Activated B cell treated with CpG ODN at 0.5 μM for 24 hours (primary cell): ENCODE data around the gene USP14. TPM values are rescaled to one million over a fixed set of nuclear protein-coding genes. Genes with fewer than 3 reads are reported as not detected.
"Not testable (repeated sequence)": the region's sequence is repeated elsewhere in the genome, so short reads cannot be mapped to it uniquely, and the experiment has no call there.

Experiments
- ATAC-seq: fragments of 200-7000 bp; cut with Tn5 transposase; one replicate; pipeline ENCODE4 v1.10.0; 2021; ENCODE audit warnings: low read depth, mild to moderate bottlenecking, moderate library complexity
- CTCF ChIA-PET: fragments of 350-600 bp; sonication (Branson Sonifier 250); formaldehyde crosslinking; loops from one replicate; lab custom pipeline; 2021; ENCODE audit warnings: antibody characterized with exemption; lab: Charles Lee
- POLR2A ChIA-PET: fragments of 350-600 bp; sonication (Branson Sonifier 250); formaldehyde crosslinking; loops from one replicate; lab custom pipeline; 2021; ENCODE audit warnings: antibody characterized with exemption; lab: Charles Lee
- DNase-seq: peaks from one replicate; pipeline ENCODE4 v3.0.0; 2022
- H3K27ac Mint-ChIP-seq: one replicate; pipeline ENCODE4 v1.8.0; 2020; ENCODE audit warnings: mixed read lengths
- H3K27me3 Mint-ChIP-seq: one replicate; pipeline ENCODE4 v1.8.0; 2021; ENCODE audit warnings: mixed read lengths
- H3K36me3 Mint-ChIP-seq: one replicate; pipeline ENCODE4 v1.8.0; 2021; ENCODE audit warnings: low read depth, mixed read lengths
- H3K4me1 Mint-ChIP-seq: one replicate; pipeline ENCODE4 v1.8.0; 2021; ENCODE audit warnings: mixed read lengths
- H3K4me3 Mint-ChIP-seq: one replicate; pipeline ENCODE4 v1.8.0; 2020; ENCODE audit warnings: mild to moderate bottlenecking, mixed read lengths
- H3K9me3 Mint-ChIP-seq: one replicate; pipeline ENCODE4 v1.8.0; 2020; ENCODE audit warnings: mixed read lengths
- intact Hi-C: fragments of 100-400 bp; cut with micrococcal nuclease; formaldehyde crosslinking; loops from one replicate; pipeline ENCODE4 v1.15.1; 2024
- total RNA-seq: library from RNA; stranded (reverse); gene quantifications from 2 replicates; pipeline ENCODE4 v1.2.3, GENCODE V29; 2022
- TF ChIP-seq, protein P1 (sequence below): fragments of 200-600 bp; IDR thresholded peaks from one replicate; pipeline ENCODE4 v1.8.0; 2022; ENCODE audit warnings: antibody characterized with exemption, mild to moderate bottlenecking

The USP14 gene
- total RNA-seq, 1 donor from 2014 or later = 53.1 TPM

- no peaks in the 10 kb centered on the region for H3K36me3 Mint-ChIP-seq
- DNase-seq (no peak), ATAC-seq (no peak)
- peaks cover 4% of the 10 kb centered on the region for H3K9me3 Mint-ChIP-seq
- H3K4me3 Mint-ChIP-seq = no peak overlapping the region
- TF ChIP-seq, protein P1, sequence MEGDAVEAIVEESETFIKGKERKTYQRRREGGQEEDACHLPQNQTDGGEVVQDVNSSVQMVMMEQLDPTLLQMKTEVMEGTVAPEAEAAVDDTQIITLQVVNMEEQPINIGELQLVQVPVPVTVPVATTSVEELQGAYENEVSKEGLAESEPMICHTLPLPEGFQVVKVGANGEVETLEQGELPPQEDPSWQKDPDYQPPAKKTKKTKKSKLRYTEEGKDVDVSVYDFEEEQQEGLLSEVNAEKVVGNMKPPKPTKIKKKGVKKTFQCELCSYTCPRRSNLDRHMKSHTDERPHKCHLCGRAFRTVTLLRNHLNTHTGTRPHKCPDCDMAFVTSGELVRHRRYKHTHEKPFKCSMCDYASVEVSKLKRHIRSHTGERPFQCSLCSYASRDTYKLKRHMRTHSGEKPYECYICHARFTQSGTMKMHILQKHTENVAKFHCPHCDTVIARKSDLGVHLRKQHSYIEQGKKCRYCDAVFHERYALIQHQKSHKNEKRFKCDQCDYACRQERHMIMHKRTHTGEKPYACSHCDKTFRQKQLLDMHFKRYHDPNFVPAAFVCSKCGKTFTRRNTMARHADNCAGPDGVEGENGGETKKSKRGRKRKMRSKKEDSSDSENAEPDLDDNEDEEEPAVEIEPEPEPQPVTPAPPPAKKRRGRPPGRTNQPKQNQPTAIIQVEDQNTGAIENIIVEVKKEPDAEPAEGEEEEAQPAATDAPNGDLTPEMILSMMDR = no peak
- ChIA-PET POLR2A (no interaction called here), CTCF (no interaction called here)
- H3K27me3 Mint-ChIP-seq = no peaks in the 10 kb centered on the region
- H3K27ac Mint-ChIP-seq = no peak overlapping the region
- intact Hi-C loops = no loop called here
- no peaks in the 10 kb centered on the region for H3K4me1 Mint-ChIP-seq
These were observed 23.3 kb upstream of the USP14 start for GRCh38 chr18:135045-135444.

- Mint-ChIP-seq H3K4me3 (no peak overlapping the region), H3K36me3 (no peaks in the 10 kb centered on the region), H3K27me3 (peaks cover 2% of the 10 kb centered on the region), H3K27ac (no peak overlapping the region), H3K4me1 (no peaks in the 10 kb centered on the region), H3K9me3 (no peaks in the 10 kb centered on the region)
- TF ChIP-seq, protein P1 = no peak
- ChIA-PET POLR2A (no interaction called here), CTCF (no interaction called here)
- intact Hi-C loops = no loop called here
- ATAC-seq (no peak), DNase-seq (no peak)
These were observed 21.9 kb upstream of the USP14 start for GRCh38 chr18:136433-136832.

GRCh38 chr18:137327-137726, 21.0 kb upstream of the USP14 start:
- H3K4me3 Mint-ChIP-seq = no peak overlapping the region
- H3K27me3 Mint-ChIP-seq = peaks cover 5% of the 10 kb centered on the region
- H3K4me1 Mint-ChIP-seq = no peaks in the 10 kb centered on the region
- TF ChIP-seq, protein P1 = no peak
- no peak for DNase-seq
- H3K36me3 Mint-ChIP-seq = no peaks in the 10 kb centered on the region
- intact Hi-C loops = no loop called here
- H3K9me3 Mint-ChIP-seq = no peaks in the 10 kb centered on the region
- ChIA-PET POLR2A (no interaction called here), CTCF (no interaction called here)
- ATAC-seq = no peak
- no peak overlapping the region for H3K27ac Mint-ChIP-seq

DNA sequence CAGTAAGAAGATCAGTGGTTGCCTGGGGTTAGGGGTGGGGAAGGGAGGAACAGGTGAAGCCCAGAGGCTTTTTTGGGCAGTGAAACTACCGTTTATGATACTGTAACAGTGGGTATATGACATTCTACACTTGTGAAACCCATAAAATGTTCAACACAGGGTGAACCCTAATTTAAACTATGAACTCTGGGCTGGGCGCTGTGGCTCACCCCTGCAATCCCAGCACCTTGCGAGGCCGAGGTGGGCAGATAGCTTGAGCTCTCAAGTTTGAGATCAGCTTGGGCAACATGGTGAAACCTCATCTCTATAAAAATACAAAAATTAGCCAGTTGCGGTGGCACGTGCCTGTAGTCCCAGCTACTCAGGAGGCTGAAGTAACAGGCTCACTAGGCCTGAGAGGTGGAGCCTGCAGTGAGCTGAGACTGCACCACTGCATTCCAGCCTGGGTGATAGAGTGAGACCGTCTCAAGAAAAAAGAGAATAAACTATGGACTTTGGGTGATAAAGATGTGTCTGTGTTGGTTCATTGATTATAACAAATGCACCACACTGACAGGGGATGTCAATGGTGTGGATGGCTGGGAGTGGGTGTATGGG, 17.6 kb upstream of the USP14 start:
- ChIA-PET POLR2A (no interaction called here), CTCF (no interaction called here)
- Mint-ChIP-seq H3K9me3 (no peaks in the 10 kb centered on the region), H3K27me3 (peaks cover 13% of the 10 kb centered on the region), H3K27ac (no peak overlapping the region), H3K4me1 (no peaks in the 10 kb centered on the region), H3K36me3 (no peaks in the 10 kb centered on the region), H3K4me3 (no peak overlapping the region)
- TF ChIP-seq, protein P1 = no peak
- ATAC-seq (no peak), DNase-seq (no peak)
- intact Hi-C loops = no loop called here

DNA sequence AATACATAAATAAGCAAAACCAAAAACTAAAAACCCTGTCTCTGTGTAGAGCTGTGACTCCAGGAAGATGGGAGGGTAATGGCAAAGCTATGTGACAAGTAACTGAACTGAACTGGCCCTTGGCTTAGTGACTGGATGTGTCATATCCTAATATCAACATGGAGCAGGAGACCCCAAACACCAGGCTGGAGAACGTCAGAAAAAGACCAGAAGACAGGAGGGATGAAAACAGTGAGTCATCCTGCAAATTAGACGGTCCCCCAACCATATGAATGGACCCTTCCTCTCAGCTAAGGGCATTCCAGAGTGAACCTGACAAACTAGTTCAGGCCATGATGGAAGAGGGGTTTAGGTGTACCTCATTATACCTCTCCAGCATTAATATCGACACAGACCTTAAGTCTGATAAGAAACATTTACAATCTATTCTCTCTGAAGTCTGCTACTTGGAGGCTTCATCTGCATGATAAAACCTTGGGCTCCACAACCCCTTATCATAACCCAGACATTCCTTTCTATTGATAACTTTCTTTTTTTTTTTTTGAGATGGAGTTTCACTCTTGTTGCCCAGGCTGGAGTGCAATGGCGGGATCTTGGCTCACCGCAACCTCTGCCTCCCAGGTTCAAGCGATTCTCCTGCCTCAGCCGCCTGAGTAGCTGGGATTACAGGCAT, 15.6 kb upstream of the USP14 start:
- CTCF ChIA-PET, intact Hi-C loops, H3K4me1 Mint-ChIP-seq, H3K9me3 Mint-ChIP-seq, H3K4me3 Mint-ChIP-seq, H3K36me3 Mint-ChIP-seq, H3K27ac Mint-ChIP-seq, DNase-seq, POLR2A ChIA-PET, ATAC-seq: not testable (repeated sequence)
- H3K27me3 Mint-ChIP-seq = peaks cover 15% of the 10 kb centered on the region
